ENCODE measurements around the gene RAPGEF6. TPM values are rescaled to one million over a fixed set of nuclear protein-coding genes. Genes with fewer than 3 reads are reported as not detected.

RAPGEF6 gene
- total RNA-seq, 2 donors from 2014 or later = 15.5 to 43.0 TPM

DNA sequence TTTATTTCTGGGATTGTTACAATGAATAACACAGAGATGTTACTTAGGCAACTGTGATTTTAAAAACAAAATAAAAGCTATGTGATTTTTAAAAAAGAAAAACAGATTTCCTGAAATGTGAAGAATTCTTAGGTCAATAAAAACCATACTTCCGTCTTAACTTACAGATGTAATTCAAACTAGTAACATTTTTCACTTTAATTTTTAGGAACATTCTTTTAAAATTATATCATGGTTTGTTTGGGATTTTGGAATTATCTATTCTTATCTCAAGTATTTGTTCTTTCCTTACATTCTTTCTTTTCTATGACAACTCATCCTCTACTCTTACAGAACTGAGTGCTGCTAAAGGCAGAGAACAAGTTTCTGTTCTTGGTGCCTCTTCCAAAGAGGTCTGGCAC, 159.5 kb downstream of the RAPGEF6 start:
- no peak overlapping the region for H3K4me3 ChIP-seq
- no peak overlapping the region for H3K27ac ChIP-seq
- intact Hi-C loops (cut with DNase I) = no loop called here
- no peaks in the 10 kb centered on the region for H3K36me3 ChIP-seq
- H3K27me3 ChIP-seq (replicated peaks; ENCODE audit: insufficient read depth) = no peaks in the 10 kb centered on the region
- 83% methylated on average over 1 of the region's 1 CpG for WGBS
- H3K4me1 ChIP-seq (replicated peaks) = no peaks in the 10 kb centered on the region
- no peak for DNase-seq (ENCODE audit: low spot score)
- TF ChIP-seq POLR2AphosphoS5 (IDR thresholded peaks at IDR 0.05) (no peak), CTCF (IDR thresholded peaks at IDR 0.05) (no peak), POLR2A (IDR thresholded peaks at IDR 0.05) (no peak)
- no peaks in the 10 kb centered on the region for H3K9me3 ChIP-seq

DNA sequence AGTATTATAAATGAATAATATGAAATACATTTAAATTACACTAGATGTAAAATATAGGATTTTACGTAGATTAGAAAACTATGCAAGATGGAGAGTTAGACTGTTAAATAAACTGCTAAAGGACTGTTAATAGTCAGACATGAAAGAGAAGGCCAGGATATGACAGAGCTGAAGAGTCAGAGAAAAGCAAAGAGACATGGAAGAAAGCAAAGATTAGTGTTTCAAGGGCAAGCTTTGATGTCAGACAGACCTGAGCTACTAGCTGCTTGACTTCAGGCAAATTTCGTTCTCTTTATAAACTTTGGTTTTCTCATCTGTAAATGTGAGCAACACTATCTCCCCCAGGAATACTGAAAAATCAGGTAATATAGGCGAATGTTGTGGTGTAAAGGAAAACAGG, 161.3 kb downstream of the RAPGEF6 start:
- Histone ChIP-seq H3K27me3 (replicated peaks; ENCODE audit: insufficient read depth) (no peaks in the 10 kb centered on the region), H3K9me3 (no peaks in the 10 kb centered on the region), H3K27ac (no peak overlapping the region), H3K36me3 (no peaks in the 10 kb centered on the region), H3K4me1 (replicated peaks) (no peaks in the 10 kb centered on the region), H3K4me3 (no peak overlapping the region)
- 97% methylated on average over 3 of the region's 3 CpGs for WGBS
- TF ChIP-seq POLR2AphosphoS5 (IDR thresholded peaks at IDR 0.05) = no peak
- no peak for TF ChIP-seq POLR2A (IDR thresholded peaks at IDR 0.05)
- TF ChIP-seq CTCF (IDR thresholded peaks at IDR 0.05) = no peak
- no peak for DNase-seq (ENCODE audit: low spot score)
- intact Hi-C loops (cut with DNase I) = no loop called here

- no peaks in the 10 kb centered on the region for H3K9me3 ChIP-seq
- TF ChIP-seq POLR2AphosphoS5 (IDR thresholded peaks at IDR 0.05) = no peak
- no peak for TF ChIP-seq CTCF (IDR thresholded peaks at IDR 0.05)
- no peak for TF ChIP-seq POLR2A (IDR thresholded peaks at IDR 0.05)
- 93% methylated on average over 3 of the region's 3 CpGs for WGBS
- H3K36me3 ChIP-seq = no peaks in the 10 kb centered on the region
- intact Hi-C loops (cut with DNase I) = no loop called here
- H3K27ac ChIP-seq = no peak overlapping the region
- DNase-seq (ENCODE audit: low spot score) = no peak
- no peaks in the 10 kb centered on the region for H3K4me1 ChIP-seq (replicated peaks)
- H3K4me3 ChIP-seq = no peak overlapping the region
- H3K27me3 ChIP-seq (replicated peaks; ENCODE audit: insufficient read depth) = no peaks in the 10 kb centered on the region
Measured at GRCh38 chr5:131466171-131466766, 168.8 kb downstream of the RAPGEF6 start.

DNA sequence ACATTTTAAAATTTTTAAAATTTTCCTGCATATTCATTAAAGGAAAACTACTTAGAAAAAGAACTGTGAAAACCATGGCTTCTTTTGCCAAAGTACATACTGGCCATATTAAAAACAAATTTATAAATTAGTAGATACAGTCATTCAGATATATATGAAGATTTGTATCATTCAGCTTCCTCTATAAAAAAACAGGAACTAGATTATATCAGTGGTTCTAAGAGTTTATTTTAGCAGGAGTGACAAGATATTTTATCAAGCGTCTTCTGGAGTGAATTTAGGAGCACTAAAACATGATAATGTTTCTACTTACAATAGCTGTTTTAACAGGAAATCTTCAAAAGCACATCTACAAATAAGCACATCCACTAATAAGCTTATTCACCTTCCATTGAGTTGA, 171.4 kb downstream of the RAPGEF6 start:
- TF ChIP-seq POLR2A (IDR thresholded peaks at IDR 0.05) (no peak), CTCF (IDR thresholded peaks at IDR 0.05) (no peak), POLR2AphosphoS5 (IDR thresholded peaks at IDR 0.05) (no peak)
- H3K27me3 ChIP-seq (replicated peaks; ENCODE audit: insufficient read depth) = no peaks in the 10 kb centered on the region
- DNase-seq (ENCODE audit: low spot score) = no peak
- 38% methylated on average over 1 of the region's 1 CpG for WGBS
- no peak overlapping the region for H3K27ac ChIP-seq
- H3K4me3 ChIP-seq = no peak overlapping the region
- H3K4me1 ChIP-seq (replicated peaks) = no peaks in the 10 kb centered on the region
- H3K36me3 ChIP-seq = no peaks in the 10 kb centered on the region
- H3K9me3 ChIP-seq = no peaks in the 10 kb centered on the region
- intact Hi-C loops (cut with DNase I) = no loop called here

- DNase-seq (ENCODE audit: low spot score) = no peak
- intact Hi-C loops (cut with DNase I) = no loop called here
- Histone ChIP-seq H3K27me3 (replicated peaks; ENCODE audit: insufficient read depth) (no peaks in the 10 kb centered on the region), H3K9me3 (no peaks in the 10 kb centered on the region), H3K27ac (no peak overlapping the region), H3K36me3 (no peaks in the 10 kb centered on the region), H3K4me1 (replicated peaks) (no peaks in the 10 kb centered on the region), H3K4me3 (no peak overlapping the region)
- no peak for TF ChIP-seq POLR2AphosphoS5 (IDR thresholded peaks at IDR 0.05)
- no peak for TF ChIP-seq CTCF (IDR thresholded peaks at IDR 0.05)
- 42% methylated on average over 3 of the region's 3 CpGs for WGBS
Measured at GRCh38 chr5:131462454-131462853, 172.6 kb downstream of the RAPGEF6 start.
